ENCODE measurements around the gene AHNAK.

GRCh38 chr11:62459080-62459479, 87.5 kb downstream of the AHNAK start:
- TF ChIP-seq CTCF (IDR thresholded peaks at IDR 0.05; ENCODE audit: low read length) (no peak), EZH2 (IDR thresholded peaks at IDR 0.05; ENCODE audit: borderline replicate concordance, low read length) (no peak)
